Measurements from ENCODE around the gene LNP1.

GRCh38 chr3:100448079-100448478 lies 46.7 kb downstream of the LNP1 start:
- no peak for TF ChIP-seq CTCF (IDR thresholded peaks at IDR 0.05)
- no peak for TF ChIP-seq MYBL2 (CRISPR knock-in tag; IDR thresholded peaks at IDR 0.05)
- TF ChIP-seq ZNF232 (CRISPR knock-in tag; IDR thresholded peaks at IDR 0.05) = no peak
- TF ChIP-seq NR2C2 (CRISPR knock-in tag; IDR thresholded peaks at IDR 0.05) = no peak
- TF ChIP-seq NR3C1 (CRISPR knock-in tag; conservative IDR thresholded peaks at IDR 0.05; ENCODE audit: low read depth) = no peak
- TF ChIP-seq FOXP1 (CRISPR knock-in tag; IDR thresholded peaks at IDR 0.05; ENCODE audit: borderline replicate concordance) = no peak
- no peak for TF ChIP-seq ATF2 (CRISPR knock-in tag; IDR thresholded peaks at IDR 0.05; ENCODE audit: borderline replicate concordance, low read depth)
- TF ChIP-seq TP53 (CRISPR knock-in tag; IDR thresholded peaks at IDR 0.05) = no peak
- TF ChIP-seq SP1 (CRISPR knock-in tag; conservative IDR thresholded peaks at IDR 0.05) = no peak
